DMS53 (cell line): ENCODE measurements around the gene CERCAM.
"Not testable (repeated sequence)": the region's sequence is repeated elsewhere in the genome, so short reads cannot be mapped to it uniquely, and the experiment has no call there.

Experiments
- DNase-seq: peaks from one replicate; lab custom pipeline; 2025; lab: John Stamatoyannopoulos, UW

The CERCAM gene

GRCh38 chr9:128393145-128393775, 27.4 kb upstream of the CERCAM start:
- DNase-seq: no peak

- no peak for DNase-seq
These were observed 26.7 kb upstream of the CERCAM start for GRCh38 chr9:128393970-128394369.

GRCh38 chr9:128394379-128395168, 26.1 kb upstream of the CERCAM start:
- DNase-seq: no peak

- peak; percentile 53 for DNase-seq
These were observed 23.6 kb upstream of the CERCAM start for GRCh38 chr9:128396970-128397613.

GRCh38 chr9:128397831-128398230, 22.8 kb upstream of the CERCAM start:
- peak; percentile 44 for DNase-seq

- no peak for DNase-seq
These were observed 20.8 kb upstream of the CERCAM start for GRCh38 chr9:128399861-128400260.

GRCh38 chr9:128404560-128404959, 16.1 kb upstream of the CERCAM start:
- DNase-seq: no peak

- no peak for DNase-seq
These were observed 15.4 kb upstream of the CERCAM start for GRCh38 chr9:128405077-128405779.

GRCh38 chr9:128405780-128406171, 14.9 kb upstream of the CERCAM start:
- DNase-seq: no peak

- no peak for DNase-seq
These were observed 13.7 kb upstream of the CERCAM start for GRCh38 chr9:128406848-128407391.

GRCh38 chr9:128408963-128409431, 11.7 kb upstream of the CERCAM start:
- no peak for DNase-seq

- no peak for DNase-seq
These were observed 11.2 kb upstream of the CERCAM start for GRCh38 chr9:128409450-128409849.

- peak; percentile 50 for DNase-seq
These were observed 10.7 kb upstream of the CERCAM start for GRCh38 chr9:128409978-128410377.

- peak; percentile 38 for DNase-seq
These were observed 9.1 kb upstream of the CERCAM start for GRCh38 chr9:128411364-128412119.

GRCh38 chr9:128412120-128412790, 8.4 kb upstream of the CERCAM start:
- DNase-seq: peak; percentile 81

- not testable (repeated sequence) for DNase-seq
These were observed 6.9 kb upstream of the CERCAM start for GRCh38 chr9:128413728-128414127.

- DNase-seq: peak; percentile 66
These were observed 6.2 kb upstream of the CERCAM start for GRCh38 chr9:128414461-128414860.

GRCh38 chr9:128415281-128415680, 5.4 kb upstream of the CERCAM start:
- DNase-seq: peak; percentile 34

GRCh38 chr9:128416014-128416413, 4.6 kb upstream of the CERCAM start:
- peak; percentile 84 for DNase-seq

- no peak for DNase-seq
These were observed 4.1 kb upstream of the CERCAM start for GRCh38 chr9:128416432-128417019.
